Upper lobe of right lung (tissue), 1 donor: ENCODE data around the gene CLDN2. TPM values are rescaled to one million over a fixed set of nuclear protein-coding genes. Genes with fewer than 3 reads are reported as not detected.

Experiments used
- ATAC-seq: fragments of 200-7000 bp; cut with Tn5 transposase; one replicate; pipeline ENCODE4 v1.9.1; 2020; ENCODE audit warnings: mild to moderate bottlenecking, moderate library complexity
- DNase-seq: peaks from one replicate; pipeline ENCODE4 v3.0.0-alpha.2; 2020
- H3K27ac ChIP-seq: fragments of 200-600 bp; one replicate; pipeline ENCODE4 v1.8.0; 2022
- H3K27me3 ChIP-seq: fragments of 200-600 bp; one replicate; pipeline ENCODE4 v1.8.0; 2022; ENCODE audit warnings: mild to moderate bottlenecking
- H3K36me3 ChIP-seq: fragments of 200-600 bp; one replicate; pipeline ENCODE4 v1.8.0; 2022
- H3K4me1 ChIP-seq: fragments of 200-600 bp; one replicate; pipeline ENCODE4 v1.8.0; 2022
- H3K4me3 ChIP-seq: fragments of 200-600 bp; one replicate; pipeline ENCODE4 v1.8.0; 2022; ENCODE audit warnings: mild to moderate bottlenecking
- H3K9me3 ChIP-seq: fragments of 200-600 bp; one replicate; pipeline ENCODE4 v1.8.0; 2022
- intact Hi-C: fragments of 100-400 bp; cut with DNase I; formaldehyde crosslinking; loops from one replicate; pipeline ENCODE4 v1.11.0; 2022
- total RNA-seq: library from RNA; stranded (reverse); fragmentation: NEBNext Ultra II Directional; extraction: Animal tissue kit (Norgen Biotek cat#: 25700); gene quantifications from one replicate; pipeline ENCODE4 v1.2.1, GENCODE V29; 2021
- TF ChIP-seq, protein P1 (sequence below): fragments of 200-600 bp; IDR thresholded peaks from one replicate; pipeline ENCODE4 v1.8.0; 2022; ENCODE audit warnings: antibody characterized with exemption
- donor health status: DM: no; HTN: yes; CAD: no; lungs with severe emphysema.

CLDN2 gene
- total RNA-seq, 1 donor from 2014 or later: 0.61 TPM

DNA sequence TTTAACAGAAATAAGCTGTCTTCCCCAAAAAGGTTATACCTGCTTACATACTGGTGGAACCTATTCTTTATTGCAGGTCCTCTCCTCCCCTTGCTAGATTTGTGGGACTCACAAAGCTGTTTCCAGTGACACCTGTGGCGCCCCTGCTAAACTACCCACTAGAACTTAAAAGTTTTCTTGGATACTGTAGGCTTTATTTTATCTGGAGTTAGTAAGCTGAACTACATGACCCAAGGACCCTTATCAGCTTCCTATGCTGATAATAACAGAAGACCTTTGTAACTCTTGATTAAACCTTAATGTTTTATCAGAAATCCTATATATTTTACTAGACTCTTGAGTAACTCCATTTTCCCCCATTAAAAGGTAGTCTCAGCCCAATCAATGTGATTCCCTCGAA is 32.3 kb downstream of the CLDN2 start:
- intact Hi-C loops: loop anchor here (10.0 kb wide), 1 partner anchor 58 kb away; no protein-coding TSS in a partner anchor
- Histone ChIP-seq H3K27me3 (no peaks in the 10 kb centered on the region), H3K9me3 (no peaks in the 10 kb centered on the region), H3K4me3 (no peak overlapping the region), H3K27ac (no peak overlapping the region), H3K4me1 (no peaks in the 10 kb centered on the region), H3K36me3 (no peaks in the 10 kb centered on the region)
- no peak for ATAC-seq
- DNase-seq: no peak
- TF ChIP-seq, protein P1, sequence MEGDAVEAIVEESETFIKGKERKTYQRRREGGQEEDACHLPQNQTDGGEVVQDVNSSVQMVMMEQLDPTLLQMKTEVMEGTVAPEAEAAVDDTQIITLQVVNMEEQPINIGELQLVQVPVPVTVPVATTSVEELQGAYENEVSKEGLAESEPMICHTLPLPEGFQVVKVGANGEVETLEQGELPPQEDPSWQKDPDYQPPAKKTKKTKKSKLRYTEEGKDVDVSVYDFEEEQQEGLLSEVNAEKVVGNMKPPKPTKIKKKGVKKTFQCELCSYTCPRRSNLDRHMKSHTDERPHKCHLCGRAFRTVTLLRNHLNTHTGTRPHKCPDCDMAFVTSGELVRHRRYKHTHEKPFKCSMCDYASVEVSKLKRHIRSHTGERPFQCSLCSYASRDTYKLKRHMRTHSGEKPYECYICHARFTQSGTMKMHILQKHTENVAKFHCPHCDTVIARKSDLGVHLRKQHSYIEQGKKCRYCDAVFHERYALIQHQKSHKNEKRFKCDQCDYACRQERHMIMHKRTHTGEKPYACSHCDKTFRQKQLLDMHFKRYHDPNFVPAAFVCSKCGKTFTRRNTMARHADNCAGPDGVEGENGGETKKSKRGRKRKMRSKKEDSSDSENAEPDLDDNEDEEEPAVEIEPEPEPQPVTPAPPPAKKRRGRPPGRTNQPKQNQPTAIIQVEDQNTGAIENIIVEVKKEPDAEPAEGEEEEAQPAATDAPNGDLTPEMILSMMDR: no peak

- Histone ChIP-seq H3K36me3 (no peaks in the 10 kb centered on the region), H3K9me3 (no peaks in the 10 kb centered on the region), H3K4me3 (no peak overlapping the region), H3K4me1 (no peaks in the 10 kb centered on the region), H3K27me3 (no peaks in the 10 kb centered on the region), H3K27ac (no peak overlapping the region)
- TF ChIP-seq, protein P1: peak; percentile 42
- intact Hi-C loops: loop anchor here (10.0 kb wide), 1 partner anchor 58 kb away; no protein-coding TSS in a partner anchor
- ATAC-seq (no peak), DNase-seq (no peak)
Measured at GRCh38 chrX:106952988-106953387, 32.8 kb downstream of the CLDN2 start.

- intact Hi-C loops: loop anchor here (10.0 kb wide), 1 partner anchor 59 kb away; no protein-coding TSS in a partner anchor
- H3K9me3 ChIP-seq: no peaks in the 10 kb centered on the region
- H3K4me3 ChIP-seq: no peak overlapping the region
- no peaks in the 10 kb centered on the region for H3K4me1 ChIP-seq
- ATAC-seq: no peak
- H3K27ac ChIP-seq: no peak overlapping the region
- TF ChIP-seq, protein P1: no peak
- DNase-seq: no peak
- no peaks in the 10 kb centered on the region for H3K27me3 ChIP-seq
- H3K36me3 ChIP-seq: no peaks in the 10 kb centered on the region
Measured at GRCh38 chrX:106954041-106954440, 33.8 kb downstream of the CLDN2 start.

- Histone ChIP-seq H3K36me3 (no peaks in the 10 kb centered on the region), H3K4me1 (no peaks in the 10 kb centered on the region), H3K4me3 (no peak overlapping the region), H3K9me3 (no peaks in the 10 kb centered on the region), H3K27me3 (no peaks in the 10 kb centered on the region), H3K27ac (no peak overlapping the region)
- DNase-seq (no peak), ATAC-seq (no peak)
- intact Hi-C loops: loop anchor here (10.0 kb wide), 1 partner anchor 60 kb away; no protein-coding TSS in a partner anchor
- TF ChIP-seq, protein P1: no peak
Measured at GRCh38 chrX:106955004-106955772, 35.0 kb downstream of the CLDN2 start.

DNA sequence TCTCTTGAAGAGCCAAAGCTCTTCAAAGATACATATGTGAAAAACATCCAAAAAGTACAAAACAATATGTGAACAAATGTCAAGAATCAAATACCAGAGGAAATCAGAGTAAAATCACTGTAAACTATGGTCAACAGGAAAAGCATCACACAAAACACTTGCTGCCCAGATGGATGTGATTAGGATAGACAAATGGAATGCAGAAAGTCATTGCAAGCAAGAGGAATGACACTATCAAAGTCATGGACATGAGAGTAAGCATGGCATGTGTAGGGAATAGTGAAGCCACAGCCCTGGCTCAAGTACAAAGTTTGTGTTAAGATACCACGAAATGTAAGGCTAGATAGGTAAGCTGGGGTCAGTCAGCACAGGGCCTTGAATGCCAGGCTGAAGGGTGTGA is 37.7 kb downstream of the CLDN2 start:
- DNase-seq (no peak), ATAC-seq (no peak)
- TF ChIP-seq, protein P1: no peak
- intact Hi-C loops: loop anchor here (10.0 kb wide), 1 partner anchor 63 kb away; no protein-coding TSS in a partner anchor
- H3K27ac ChIP-seq: no peak overlapping the region
- H3K4me3 ChIP-seq: no peak overlapping the region
- H3K36me3 ChIP-seq: no peaks in the 10 kb centered on the region
- no peaks in the 10 kb centered on the region for H3K4me1 ChIP-seq
- no peaks in the 10 kb centered on the region for H3K9me3 ChIP-seq
- H3K27me3 ChIP-seq: no peaks in the 10 kb centered on the region
